ENCODE results near the gene ZNF746.

ZNF746 gene

DNA sequence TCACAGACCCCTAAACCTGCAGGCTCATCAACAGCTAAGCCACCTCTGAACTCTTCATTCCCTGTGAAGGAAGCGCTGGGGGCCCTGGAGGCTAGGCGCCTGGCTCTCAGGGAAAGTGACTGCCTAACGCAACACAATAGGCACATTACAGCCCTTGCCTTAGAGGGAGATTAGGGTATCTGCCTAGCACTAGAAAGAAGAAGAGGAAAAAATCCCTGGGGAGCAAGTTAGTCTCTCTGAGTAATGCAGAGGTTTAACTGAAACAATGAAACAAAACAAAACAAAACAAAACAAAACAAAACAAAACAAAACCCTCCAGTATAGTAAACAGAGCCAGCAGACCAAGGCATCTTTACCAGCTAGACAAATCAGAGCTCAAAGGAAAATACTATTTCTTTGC, 39.4 kb downstream of the ZNF746 start:
- ChIA-PET POLR2A (no interaction called here), CTCF (interaction anchor here (1.3 to 2.0 kb wide), 2 partner anchors 34 to 258 kb away, joined by 5 read pairs; no protein-coding TSS in a partner anchor)
- H3K4me3 ChIP-seq (ENCODE audit: low read depth, low read length): no peak overlapping the region; the same call in 1 of the 2 replicates
- TF ChIP-seq, protein P1, sequence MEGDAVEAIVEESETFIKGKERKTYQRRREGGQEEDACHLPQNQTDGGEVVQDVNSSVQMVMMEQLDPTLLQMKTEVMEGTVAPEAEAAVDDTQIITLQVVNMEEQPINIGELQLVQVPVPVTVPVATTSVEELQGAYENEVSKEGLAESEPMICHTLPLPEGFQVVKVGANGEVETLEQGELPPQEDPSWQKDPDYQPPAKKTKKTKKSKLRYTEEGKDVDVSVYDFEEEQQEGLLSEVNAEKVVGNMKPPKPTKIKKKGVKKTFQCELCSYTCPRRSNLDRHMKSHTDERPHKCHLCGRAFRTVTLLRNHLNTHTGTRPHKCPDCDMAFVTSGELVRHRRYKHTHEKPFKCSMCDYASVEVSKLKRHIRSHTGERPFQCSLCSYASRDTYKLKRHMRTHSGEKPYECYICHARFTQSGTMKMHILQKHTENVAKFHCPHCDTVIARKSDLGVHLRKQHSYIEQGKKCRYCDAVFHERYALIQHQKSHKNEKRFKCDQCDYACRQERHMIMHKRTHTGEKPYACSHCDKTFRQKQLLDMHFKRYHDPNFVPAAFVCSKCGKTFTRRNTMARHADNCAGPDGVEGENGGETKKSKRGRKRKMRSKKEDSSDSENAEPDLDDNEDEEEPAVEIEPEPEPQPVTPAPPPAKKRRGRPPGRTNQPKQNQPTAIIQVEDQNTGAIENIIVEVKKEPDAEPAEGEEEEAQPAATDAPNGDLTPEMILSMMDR (IDR thresholded peaks at IDR 0.05; ENCODE audit: insufficient read depth, low read length, missing control alignments): no peak
- no peak for DNase-seq (ENCODE audit: low read depth, low spot score)

DNA sequence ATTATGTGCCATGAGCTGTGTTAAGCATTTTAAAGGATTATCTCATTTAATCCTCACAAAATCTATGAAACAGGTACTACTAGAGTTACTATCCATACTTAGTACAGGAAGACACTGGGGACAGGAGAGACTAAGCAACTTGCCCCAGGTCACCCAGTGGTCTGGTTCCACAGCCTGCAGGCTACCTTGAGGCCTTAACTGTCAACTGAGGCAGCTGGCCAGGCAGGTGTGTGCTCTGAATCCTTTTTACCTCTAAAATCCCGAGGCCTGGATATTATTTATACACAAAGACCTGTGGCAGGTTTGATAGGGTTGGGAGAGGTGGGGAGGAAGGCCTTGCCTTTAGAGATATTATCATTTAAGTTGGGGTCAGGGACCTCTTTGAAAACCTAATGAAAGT, 39.8 kb downstream of the ZNF746 start:
- ChIA-PET CTCF (interaction anchor here (1.3 to 2.0 kb wide), 2 partner anchors 34 to 259 kb away, joined by 5 read pairs; no protein-coding TSS in a partner anchor), POLR2A (no interaction called here)
- TF ChIP-seq, protein P1 (IDR thresholded peaks at IDR 0.05; ENCODE audit: insufficient read depth, low read length, missing control alignments): no peak
- no peak for DNase-seq (ENCODE audit: low read depth, low spot score)
- no peak overlapping the region for H3K4me3 ChIP-seq (ENCODE audit: low read depth, low read length)

DNA sequence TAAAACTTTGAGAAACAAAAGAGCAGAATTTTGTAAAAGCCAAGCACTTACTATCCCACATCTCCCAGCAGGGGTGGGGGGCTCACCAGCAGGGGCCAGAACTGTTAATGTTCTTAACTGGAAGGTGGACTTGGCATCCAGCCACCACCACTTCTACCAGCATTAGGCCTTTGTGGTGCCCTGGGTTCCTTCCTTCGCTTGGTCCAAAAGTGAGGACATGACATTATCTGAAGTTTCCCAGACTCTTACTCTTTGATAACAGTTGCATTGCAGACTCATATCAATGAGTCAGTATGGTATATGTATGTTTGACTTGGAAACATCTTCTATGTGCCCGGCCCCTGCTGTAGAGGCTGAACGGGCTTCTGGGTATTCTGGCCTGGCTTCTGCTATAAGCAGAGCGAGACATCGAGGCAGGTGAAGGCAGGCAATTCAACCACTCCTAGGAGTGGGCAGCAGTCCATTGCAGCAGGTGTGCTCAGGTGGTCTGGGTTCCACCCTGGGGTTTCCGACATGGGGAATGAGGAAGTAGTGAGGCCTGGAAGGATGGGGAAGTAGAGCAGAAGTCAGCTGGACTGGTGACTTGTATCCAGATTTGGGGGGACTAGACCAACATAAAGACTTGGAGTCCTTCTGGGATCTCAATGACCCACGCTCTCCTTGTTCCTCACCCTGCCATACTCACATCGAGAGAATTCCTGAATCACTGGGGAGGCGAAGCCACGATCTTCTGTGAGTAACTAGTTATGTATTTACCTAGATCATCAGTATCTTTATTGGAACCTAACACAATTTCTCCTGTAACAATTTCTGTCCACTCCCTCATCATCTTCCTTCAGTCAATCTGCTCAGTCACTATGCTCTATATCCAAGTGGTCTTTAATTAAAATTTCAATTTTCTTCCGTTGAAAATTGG, 40.8 kb downstream of the ZNF746 start:
- ChIA-PET CTCF (no interaction called here), POLR2A (no interaction called here)
- no peak for DNase-seq (ENCODE audit: low read depth, low spot score)
- no peak overlapping the region for H3K4me3 ChIP-seq (ENCODE audit: low read depth, low read length)
- TF ChIP-seq, protein P1 (IDR thresholded peaks at IDR 0.05; ENCODE audit: insufficient read depth, low read length, missing control alignments): no peak

DNA sequence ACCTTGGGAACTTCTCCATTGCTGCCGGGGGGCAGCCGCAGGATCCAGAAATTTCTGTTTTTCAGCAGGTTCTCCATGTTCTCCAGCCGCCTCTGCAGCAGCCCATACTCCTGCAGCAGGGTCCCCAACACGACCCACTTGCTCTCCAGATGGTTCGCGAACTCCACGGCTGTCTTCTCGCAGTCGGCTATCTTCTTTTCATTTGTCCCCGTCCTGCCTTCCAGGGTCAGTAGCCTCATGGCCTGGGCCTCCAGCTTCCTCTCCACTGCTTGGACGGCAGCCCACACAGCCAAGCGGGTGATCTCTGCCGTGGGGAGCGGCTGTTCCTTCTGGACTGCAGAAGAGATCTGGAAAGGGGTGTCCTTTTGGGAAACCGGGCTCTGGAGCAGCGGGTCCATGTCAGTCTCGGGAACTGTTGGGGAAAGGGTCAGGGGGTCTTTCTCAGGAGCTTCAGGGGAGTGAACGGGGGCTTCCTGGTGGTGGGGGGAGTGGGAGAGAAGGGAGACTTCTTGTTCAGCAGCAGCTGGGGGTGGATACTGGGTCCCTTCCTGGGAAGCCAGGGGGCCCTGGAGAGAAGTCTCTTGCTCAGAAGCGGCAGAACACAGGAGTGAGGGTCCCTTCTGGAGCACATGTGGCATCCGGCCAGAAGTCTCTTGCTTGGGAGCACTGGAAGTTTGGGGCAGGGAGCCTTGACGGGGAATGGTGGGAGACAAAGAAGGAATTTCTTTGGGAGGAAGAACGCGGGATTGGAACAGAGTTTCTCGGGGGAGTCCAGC, 42.2 kb downstream of the ZNF746 start:
- POLR2A ChIA-PET: no interaction called here
- CTCF ChIA-PET: no interaction called here

DNA sequence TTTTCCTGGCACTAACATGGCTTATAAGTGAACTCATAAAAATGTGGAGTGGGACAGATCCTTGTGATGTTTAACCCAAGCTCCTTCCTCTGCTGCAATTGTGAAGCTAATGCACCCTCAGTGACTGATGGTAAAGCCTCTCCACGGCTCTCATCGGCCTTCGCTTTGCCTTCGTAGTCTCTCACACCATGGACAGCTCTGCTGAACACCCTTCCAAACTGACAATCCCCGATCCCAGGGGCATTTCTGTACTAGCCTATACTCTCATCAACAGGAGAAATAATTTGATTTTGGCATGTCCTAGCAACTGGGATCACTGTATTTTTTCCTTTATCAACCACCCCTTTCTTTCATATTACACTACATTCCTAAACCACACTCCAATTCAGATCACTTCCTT, 42.9 kb downstream of the ZNF746 start:
- POLR2A ChIA-PET: no interaction called here
- TF ChIP-seq, protein P1 (IDR thresholded peaks at IDR 0.05; ENCODE audit: insufficient read depth, low read length, missing control alignments): no peak
- CTCF ChIA-PET: interaction anchor here (1.5 kb wide), 1 partner anchor 13 kb away, joined by 4 read pairs; no protein-coding TSS in a partner anchor
- no peak overlapping the region for H3K4me3 ChIP-seq (ENCODE audit: low read depth, low read length)
- no peak for DNase-seq (ENCODE audit: low read depth, low spot score)

More for the DNA sequence above, 42.2 kb downstream of the ZNF746 start:
- TF ChIP-seq, protein P1 (IDR thresholded peaks at IDR 0.05; ENCODE audit: insufficient read depth, low read length, missing control alignments): no peak
- DNase-seq (ENCODE audit: low read depth, low spot score): no peak
- no peak overlapping the region for H3K4me3 ChIP-seq (ENCODE audit: low read depth, low read length)

DNA sequence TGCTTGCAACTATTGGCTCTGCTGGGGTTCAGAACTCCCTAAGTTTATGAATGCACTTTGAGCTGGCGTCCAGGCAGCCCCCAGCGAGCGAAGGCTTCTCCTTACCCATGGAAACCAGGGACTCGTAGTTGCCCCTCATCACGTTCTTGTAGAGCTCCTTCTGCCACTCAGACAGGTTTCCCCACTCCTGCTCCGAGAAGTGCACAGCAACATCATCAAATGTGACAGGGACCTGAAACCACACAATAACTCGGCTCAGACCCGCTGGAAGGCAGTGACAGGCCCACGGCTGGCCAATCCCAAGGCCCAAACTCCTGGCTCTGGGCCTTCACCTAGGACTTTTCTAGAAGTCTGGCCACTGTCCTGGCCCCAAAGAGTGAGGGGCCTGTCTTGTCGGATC, 43.6 kb downstream of the ZNF746 start:
- ChIA-PET POLR2A (no interaction called here), CTCF (interaction anchor here (1.5 kb wide), 1 partner anchor 13 kb away, joined by 4 read pairs; no protein-coding TSS in a partner anchor)
- DNase-seq (ENCODE audit: low read depth, low spot score): no peak
- TF ChIP-seq, protein P1 (IDR thresholded peaks at IDR 0.05; ENCODE audit: insufficient read depth, low read length, missing control alignments): no peak
- H3K4me3 ChIP-seq (ENCODE audit: low read depth, low read length): no peak overlapping the region
